Sigmoid colon (tissue), 4 donors: ENCODE data around the gene ENAH.

ENCODE experiments used
- CTCF ChIP-seq, 4 experiments: fragments of 450-650 bp in 3 of 4; fragments of 200-600 bp in 1 of 4; IDR thresholded peaks; one replicate each; pipeline ENCODE4 v1.5.1; 2016 to 2019; ENCODE audit warnings: antibody characterized with exemption in 4 of 4, mild to moderate bottlenecking in 3 of 4, moderate library complexity in 2 of 4
- POLR2AphosphoS5 ChIP-seq, 4 donors: sonication (generic); formaldehyde crosslinking; IDR thresholded peaks; one replicate each; pipeline ENCODE4 v1.6.1; 2017; ENCODE audit warnings: antibody characterized with exemption in 4 of 4

GRCh38 chr1:225617956-225618355 lies 35.0 kb downstream of the ENAH start:
- TF ChIP-seq CTCF (IDR thresholded peaks at IDR 0.05) (no peak), POLR2AphosphoS5 (IDR thresholded peaks at IDR 0.05) (no peak)
